OCI-LY1 (cell line): ENCODE results near the gene DENND4B.

ENCODE experiments used
- H2AFZ ChIP-seq: fragments of 200-600 bp; sonication (generic), shearing (Covaris generic); 2 replicates; pipeline ENCODE4 v1.6.0; 2014; ENCODE audit warnings: antibody characterized with exemption, mild to moderate bottlenecking, low read length
- H3F3A ChIP-seq: fragments of 200-600 bp; sonication (generic), shearing (Covaris generic); 2 replicates; pipeline ENCODE4 v1.6.0; 2014; ENCODE audit warnings: mild to moderate bottlenecking, antibody characterized with exemption, low read length, moderate library complexity; ENCODE audit not compliant: insufficient read depth
- H3K27ac ChIP-seq: fragments of 200-600 bp; sonication (generic); 2 replicates; pipeline ENCODE4 v1.5.1; 2014; ENCODE audit warnings: low read length, mixed run types, mild to moderate bottlenecking, low read depth; ENCODE audit not compliant: poor library complexity, severe bottlenecking
- H3K27me3 ChIP-seq: fragments of 200-600 bp; sonication (generic); 2 replicates; pipeline ENCODE4 v1.6.0; 2014; ENCODE audit warnings: antibody characterized with exemption, mild to moderate bottlenecking, low read length, moderate library complexity; ENCODE audit not compliant: insufficient read depth
- H3K36me3 ChIP-seq: fragments of 200-600 bp; sonication (generic); 2 replicates; pipeline ENCODE4 v1.6.1; 2014; ENCODE audit warnings: mild to moderate bottlenecking, antibody characterized with exemption, low read length, moderate library complexity, mixed read lengths; ENCODE audit not compliant: insufficient read depth
- H3K4me1 ChIP-seq: fragments of 200-600 bp; sonication (generic); 2 replicates; pipeline ENCODE4 v1.5.1; 2014; ENCODE audit warnings: mild to moderate bottlenecking, low read length, moderate library complexity; ENCODE audit not compliant: insufficient read depth, severe bottlenecking
- H3K4me2 ChIP-seq: fragments of 200-600 bp; sonication (generic), shearing (Covaris generic); 2 replicates; pipeline ENCODE4 v1.6.1; 2014; ENCODE audit warnings: low read length
- H3K4me3 ChIP-seq: fragments of 200-600 bp; sonication (generic); 2 replicates; pipeline ENCODE4 v1.5.1; 2014; ENCODE audit warnings: low read length, low read depth, mild to moderate bottlenecking, mixed read lengths; ENCODE audit not compliant: poor library complexity, severe bottlenecking
- H3K79me2 ChIP-seq: fragments of 200-600 bp; shearing (Covaris generic); 2 replicates; pipeline ENCODE4 v1.6.1; 2016; ENCODE audit warnings: mixed run types, low read length, mixed read lengths; ENCODE audit not compliant: insufficient read depth
- H3K9ac ChIP-seq: fragments of 200-600 bp; sonication (generic), shearing (Covaris generic); 2 replicates; pipeline ENCODE4 v1.6.1; 2014; ENCODE audit warnings: mild to moderate bottlenecking, low read length, mixed read lengths
- H3K9me2 ChIP-seq: fragments of 200-600 bp; sonication (generic), shearing (Covaris generic); 2 replicates; pipeline ENCODE4 v1.6.1; 2014; ENCODE audit warnings: low read depth, mild to moderate bottlenecking, low read length, mixed read lengths
- H3K9me3 ChIP-seq: fragments of 200-600 bp; shearing (Covaris generic); 2 replicates; pipeline ENCODE4 v1.6.1; 2014; ENCODE audit warnings: low read length, mixed read lengths
- H4K20me1 ChIP-seq: fragments of 200-600 bp; sonication (generic), shearing (Covaris generic); 2 replicates; pipeline ENCODE4 v1.6.0; 2016; ENCODE audit warnings: mild to moderate bottlenecking, low read length; ENCODE audit not compliant: insufficient read depth
- EZH2 ChIP-seq: fragments of 200-600 bp; sonication (generic), shearing (Covaris generic); IDR thresholded peaks from 2 replicates; pipeline ENCODE4 v1.8.0; 2017; ENCODE audit warnings: borderline replicate concordance, mixed run types, mild to moderate bottlenecking, antibody characterized with exemption, low read length, moderate library complexity, mixed read lengths
- TF ChIP-seq, protein P1 (sequence below): fragments of 200-600 bp; sonication (generic), shearing (Covaris generic); IDR thresholded peaks from 2 replicates; pipeline ENCODE4 v1.5.1; 2017; ENCODE audit warnings: mild to moderate bottlenecking, antibody characterized with exemption, low read length, moderate library complexity, mixed read lengths

DENND4B gene

GRCh38 chr1:153945131-153945794 is 1.3 kb downstream of the DENND4B start:
- Histone ChIP-seq H4K20me1 (no peaks in the 10 kb centered on the region), H3K27ac (peak overlapping the region; percentile 89), H3F3A (peaks cover 4% of the 10 kb centered on the region; the same call in 1 of the 2 replicates), H3K9me3 (no peaks in the 10 kb centered on the region), H3K36me3 (peaks cover 56% of the 10 kb centered on the region), H3K9me2 (no peaks in the 10 kb centered on the region), H3K9ac (peak overlapping the region; percentile 96), H2AFZ (no peak overlapping the region), H3K27me3 (no peaks in the 10 kb centered on the region), H3K4me1 (peaks cover 18% of the 10 kb centered on the region), H3K79me2 (peaks cover 7% of the 10 kb centered on the region; the same call in 1 of the 2 replicates), H3K4me2 (peak overlapping the region; percentile 86), H3K4me3 (peak overlapping the region; percentile 82)
- TF ChIP-seq, protein P1, sequence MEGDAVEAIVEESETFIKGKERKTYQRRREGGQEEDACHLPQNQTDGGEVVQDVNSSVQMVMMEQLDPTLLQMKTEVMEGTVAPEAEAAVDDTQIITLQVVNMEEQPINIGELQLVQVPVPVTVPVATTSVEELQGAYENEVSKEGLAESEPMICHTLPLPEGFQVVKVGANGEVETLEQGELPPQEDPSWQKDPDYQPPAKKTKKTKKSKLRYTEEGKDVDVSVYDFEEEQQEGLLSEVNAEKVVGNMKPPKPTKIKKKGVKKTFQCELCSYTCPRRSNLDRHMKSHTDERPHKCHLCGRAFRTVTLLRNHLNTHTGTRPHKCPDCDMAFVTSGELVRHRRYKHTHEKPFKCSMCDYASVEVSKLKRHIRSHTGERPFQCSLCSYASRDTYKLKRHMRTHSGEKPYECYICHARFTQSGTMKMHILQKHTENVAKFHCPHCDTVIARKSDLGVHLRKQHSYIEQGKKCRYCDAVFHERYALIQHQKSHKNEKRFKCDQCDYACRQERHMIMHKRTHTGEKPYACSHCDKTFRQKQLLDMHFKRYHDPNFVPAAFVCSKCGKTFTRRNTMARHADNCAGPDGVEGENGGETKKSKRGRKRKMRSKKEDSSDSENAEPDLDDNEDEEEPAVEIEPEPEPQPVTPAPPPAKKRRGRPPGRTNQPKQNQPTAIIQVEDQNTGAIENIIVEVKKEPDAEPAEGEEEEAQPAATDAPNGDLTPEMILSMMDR, result no peak
- TF ChIP-seq EZH2, result no peak

DNA sequence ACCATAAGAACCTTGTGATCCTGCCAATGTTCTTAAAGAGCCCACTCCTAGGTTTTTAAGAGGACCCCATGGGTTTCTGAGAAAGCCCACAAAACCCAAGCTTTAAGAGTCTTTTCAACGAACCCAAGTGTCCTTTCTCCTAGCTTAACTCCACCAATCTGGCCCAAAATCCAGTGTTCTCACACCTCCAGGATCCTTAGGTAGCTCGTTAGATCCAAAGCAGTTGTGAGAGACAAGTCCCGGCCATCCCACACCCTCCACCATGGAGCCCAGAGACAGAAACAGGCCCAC is 1.7 kb downstream of the DENND4B start:
- Histone ChIP-seq H2AFZ (no peak overlapping the region), H3K27me3 (no peaks in the 10 kb centered on the region), H3K4me1 (peaks cover 18% of the 10 kb centered on the region), H3F3A (peaks cover 4% of the 10 kb centered on the region; the same call in 1 of the 2 replicates), H3K36me3 (peaks cover 56% of the 10 kb centered on the region), H3K9ac (peak overlapping the region; percentile 96), H3K9me3 (no peaks in the 10 kb centered on the region), H3K79me2 (peaks cover 7% of the 10 kb centered on the region; the same call in 1 of the 2 replicates), H3K9me2 (no peaks in the 10 kb centered on the region), H4K20me1 (no peaks in the 10 kb centered on the region), H3K4me3 (peak overlapping the region; percentile 82), H3K27ac (peak overlapping the region; percentile 89), H3K4me2 (peak overlapping the region; percentile 86)
- TF ChIP-seq EZH2, result no peak
- TF ChIP-seq, protein P1, result no peak

DNA sequence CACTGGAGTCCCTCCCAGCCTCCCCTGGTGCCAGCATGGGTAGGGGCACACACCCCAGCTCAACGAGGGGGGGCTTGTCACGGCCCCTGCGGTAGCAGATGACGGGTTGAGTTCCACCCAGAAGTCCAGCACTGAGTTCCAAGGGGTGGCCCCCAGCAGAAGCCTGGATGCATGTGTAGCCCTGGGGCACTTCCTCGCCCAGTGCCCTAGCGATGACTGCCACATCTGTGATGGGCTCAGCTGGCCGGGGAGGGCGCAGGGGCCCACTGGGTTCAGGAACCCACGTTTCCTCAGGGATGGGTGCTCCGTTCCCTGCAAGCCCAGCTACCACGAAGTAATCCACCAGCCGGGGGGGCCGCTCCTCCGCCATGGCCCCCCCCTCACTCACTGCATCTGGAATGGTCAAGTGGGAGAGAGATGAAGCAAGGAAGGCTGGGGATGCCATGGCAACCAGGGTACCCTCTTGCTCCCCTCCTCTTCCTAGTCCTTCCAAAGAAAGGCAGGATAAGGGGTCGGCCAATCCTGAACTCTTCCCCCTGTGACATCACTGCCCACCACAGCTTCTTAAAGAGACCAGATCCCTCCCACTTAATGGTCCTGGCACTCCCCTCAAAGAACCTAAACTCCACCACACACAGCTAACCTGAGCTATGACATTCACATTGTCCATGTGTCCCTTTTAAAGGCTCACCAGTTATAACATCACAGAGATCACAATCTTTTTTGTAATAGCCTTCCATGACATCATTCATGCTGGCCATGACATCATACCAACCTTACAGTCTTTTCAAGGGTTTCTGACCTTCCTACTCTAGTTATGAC is 2.3 kb downstream of the DENND4B start:
- Histone ChIP-seq H2AFZ (no peak overlapping the region), H3K27me3 (no peaks in the 10 kb centered on the region), H4K20me1 (no peaks in the 10 kb centered on the region), H3K27ac (peak overlapping the region; percentile 89), H3K9ac (peak overlapping the region; percentile 96), H3K79me2 (peaks cover 7% of the 10 kb centered on the region; the same call in 1 of the 2 replicates), H3K4me3 (peak overlapping the region; percentile 82), H3K9me2 (no peaks in the 10 kb centered on the region), H3K9me3 (no peaks in the 10 kb centered on the region), H3K36me3 (peaks cover 60% of the 10 kb centered on the region), H3K4me1 (peaks cover 18% of the 10 kb centered on the region), H3F3A (peaks cover 4% of the 10 kb centered on the region; the same call in 1 of the 2 replicates), H3K4me2 (peak overlapping the region; percentile 86)
- TF ChIP-seq, protein P1, result no peak
- TF ChIP-seq EZH2, result no peak
